GM21529 (cell line): Measurements from ENCODE around the gene PHETA1.
"Not testable (repeated sequence)": the region's sequence is repeated elsewhere in the genome, so short reads cannot be mapped to it uniquely, and the experiment has no call there.

Source experiments
- ATAC-seq: cut with Tn5 transposase; IDR thresholded peaks from one replicate; pipeline ENCODE4 v1.9.1; 2021; ENCODE audit not compliant: unreplicated experiment

The PHETA1 gene

DNA sequence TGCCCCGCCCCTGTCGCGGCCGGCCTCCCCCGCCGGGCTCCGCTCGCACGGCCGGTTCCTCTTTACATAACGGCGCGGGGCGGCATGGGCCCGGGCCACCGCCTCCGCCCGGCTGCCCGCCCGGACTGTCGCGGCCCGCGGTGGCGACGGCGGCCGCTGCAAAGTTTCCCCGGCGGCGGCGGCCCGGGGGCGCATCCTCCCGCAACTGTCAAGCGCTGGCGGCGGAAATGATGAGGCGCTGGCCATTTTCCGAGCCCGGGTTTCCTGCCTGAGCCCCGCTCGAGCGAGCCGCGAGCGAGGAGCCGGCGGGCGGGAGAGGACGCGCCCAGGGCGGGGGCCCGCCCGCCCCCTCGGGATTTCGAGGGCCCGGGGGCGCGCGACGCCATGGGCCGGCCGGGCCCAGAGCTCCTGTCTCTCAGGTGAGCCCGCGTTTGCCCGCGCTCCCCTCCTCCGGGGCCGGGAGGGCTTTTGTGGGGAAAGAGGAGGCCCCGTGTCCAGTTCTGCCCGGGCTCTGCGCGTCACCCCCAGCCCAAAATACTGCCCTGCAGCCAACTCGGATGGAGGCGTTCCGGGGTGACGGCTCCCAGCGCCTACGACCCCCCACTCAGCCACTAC lies 37.1 kb upstream of the PHETA1 start, which contains the start of gene SH2B3:
SH2B3 (plus strand) TSS at position 65 of the 615 bp plus-strand sequence. CDS start 12,223 bp downstream, outside the sequence.
- peak; percentile 2 for ATAC-seq

DNA sequence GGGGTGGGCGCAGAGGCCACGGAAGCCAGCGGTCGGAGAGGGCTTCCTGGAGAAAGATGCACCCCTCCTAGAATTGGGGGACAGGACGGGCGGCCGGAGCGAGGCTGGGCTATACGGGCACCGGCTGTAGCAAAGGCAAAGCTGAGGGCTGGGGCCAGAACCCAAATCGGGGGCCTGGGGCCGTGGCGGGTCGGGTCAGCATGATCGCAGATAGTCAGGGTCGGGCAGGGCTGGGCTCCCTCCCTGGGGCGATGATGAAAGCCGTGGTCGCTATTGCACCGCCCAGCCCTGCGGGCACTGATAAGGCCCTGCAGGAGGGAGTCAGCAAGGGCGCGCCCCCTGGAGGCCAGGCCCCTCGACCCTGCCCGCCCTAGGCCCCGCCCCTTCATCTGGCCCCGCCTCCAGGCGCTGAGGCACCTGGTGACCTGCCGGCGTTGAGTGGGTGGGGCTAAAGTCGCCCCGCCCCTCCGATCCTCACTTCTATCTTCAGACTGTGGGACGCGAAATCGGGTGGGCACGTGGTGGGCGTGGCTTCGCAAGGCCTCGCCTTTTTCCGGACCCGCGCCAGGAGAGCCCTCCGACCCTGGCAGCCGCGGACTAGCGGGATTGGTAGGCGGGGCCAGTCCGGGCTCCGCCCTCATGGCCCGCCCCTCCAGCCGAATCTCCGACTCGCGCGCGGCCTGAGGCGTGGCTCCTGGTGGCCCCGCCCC lies 36.4 kb upstream of the PHETA1 start:
- ATAC-seq: peak; percentile 49

DNA sequence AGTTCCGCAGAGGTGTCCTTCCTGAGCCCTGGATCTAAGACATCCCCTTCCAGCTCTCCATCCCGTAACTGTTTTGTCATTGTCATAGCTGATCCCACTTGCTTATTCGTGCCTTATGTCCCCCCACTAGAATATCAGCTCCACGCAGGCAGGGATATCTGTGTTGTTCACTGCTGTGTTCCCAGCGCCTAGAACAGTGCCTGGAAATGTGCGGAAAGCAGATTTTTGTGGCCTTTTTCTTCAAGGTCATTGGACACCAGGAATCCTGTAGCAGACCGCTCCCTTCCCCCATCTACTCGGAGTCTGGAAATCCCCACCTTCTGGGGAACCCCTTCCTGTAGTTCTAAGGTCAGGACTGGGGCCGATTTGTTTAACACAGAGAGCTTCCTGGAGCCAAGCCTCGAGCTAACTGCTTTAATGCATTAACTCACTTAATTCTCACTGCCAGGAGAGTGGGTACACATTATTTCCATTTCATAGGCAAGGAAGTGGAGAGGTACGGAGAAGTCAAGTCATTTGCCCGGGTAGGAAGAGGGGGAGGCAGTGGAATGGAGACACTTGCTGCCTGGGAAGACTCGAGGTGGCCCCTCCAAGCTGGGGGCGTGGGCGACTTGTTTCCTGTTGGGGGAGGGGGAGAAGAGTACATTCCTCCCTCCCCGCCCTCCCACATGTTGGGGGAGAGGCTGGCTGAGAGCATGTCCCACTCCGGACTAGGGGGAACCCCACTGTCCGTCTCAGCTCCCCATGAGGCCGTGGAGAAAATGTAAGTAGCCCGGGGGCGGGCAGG lies 35.7 kb upstream of the PHETA1 start:
- peak; percentile 12 for ATAC-seq

DNA sequence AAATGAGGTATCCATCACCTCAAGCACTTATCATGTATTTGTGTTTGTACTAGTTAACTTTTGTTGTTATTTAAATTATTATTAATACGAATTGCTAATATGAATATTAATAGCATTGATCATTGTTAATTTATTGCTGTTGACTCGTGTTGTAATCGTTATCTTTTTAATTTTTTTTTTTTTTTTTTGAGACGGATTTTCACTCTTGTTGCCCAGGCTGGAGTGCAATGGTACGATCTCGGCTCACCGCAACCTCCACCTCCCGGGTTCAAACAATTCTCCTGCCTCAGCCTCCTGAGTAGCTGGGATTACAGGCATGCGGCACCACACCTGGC lies 33.6 kb upstream of the PHETA1 start:
- ATAC-seq: not testable (repeated sequence)

DNA sequence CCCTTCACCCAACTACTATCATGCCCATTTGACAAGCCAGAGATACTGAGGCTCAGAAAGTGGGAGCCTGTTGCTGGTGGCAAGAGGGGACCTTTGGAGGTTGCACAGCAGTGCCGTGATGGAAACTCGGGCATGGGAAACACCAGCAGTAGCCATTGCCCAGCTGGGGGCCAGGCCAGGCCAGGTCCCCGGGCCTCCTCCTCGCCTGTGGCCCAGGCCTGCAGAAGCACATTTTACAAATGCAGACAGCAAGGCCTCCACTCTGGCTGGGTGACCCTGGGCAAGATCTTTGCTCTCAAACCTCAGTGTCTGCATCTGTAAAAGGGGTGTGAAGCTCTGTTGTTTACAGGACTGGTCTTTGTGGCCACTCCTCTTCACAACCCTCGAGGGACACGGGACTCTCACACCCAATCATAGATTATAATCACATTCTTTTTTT lies 32.3 kb upstream of the PHETA1 start:
- no peak for ATAC-seq

DNA sequence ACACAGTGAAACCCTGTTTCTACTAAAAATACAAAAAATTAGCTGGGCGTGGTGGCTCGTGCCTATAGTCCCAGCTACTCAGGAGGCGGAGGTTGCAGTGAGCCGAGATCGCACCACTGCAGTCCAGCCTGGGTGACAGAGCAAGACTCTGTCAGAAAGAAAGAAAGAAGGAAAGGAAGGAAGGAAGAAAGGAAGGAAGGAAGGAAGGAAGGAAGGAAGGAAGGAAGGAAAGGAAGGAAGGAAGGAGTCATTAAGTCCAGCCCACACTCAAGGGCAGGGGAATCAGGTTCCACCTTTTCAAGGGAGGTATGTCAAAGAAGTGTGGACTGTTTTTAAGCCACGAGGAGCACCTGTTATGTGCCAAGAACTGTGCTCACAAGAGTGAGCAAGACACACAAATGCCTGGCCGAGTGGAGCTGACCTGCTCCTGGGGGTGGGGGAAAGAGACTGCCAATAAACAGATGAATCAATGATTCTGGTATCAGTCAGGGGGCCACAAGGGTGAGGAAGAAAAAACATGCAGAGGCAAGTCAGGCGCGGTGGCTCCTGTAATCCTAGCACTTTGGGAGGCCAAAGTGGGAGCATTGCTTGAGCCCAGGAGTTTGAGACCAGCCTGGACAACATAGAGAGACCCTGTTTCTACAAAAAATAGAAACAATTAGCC lies 31.0 kb upstream of the PHETA1 start:
- ATAC-seq: not testable (repeated sequence)

DNA sequence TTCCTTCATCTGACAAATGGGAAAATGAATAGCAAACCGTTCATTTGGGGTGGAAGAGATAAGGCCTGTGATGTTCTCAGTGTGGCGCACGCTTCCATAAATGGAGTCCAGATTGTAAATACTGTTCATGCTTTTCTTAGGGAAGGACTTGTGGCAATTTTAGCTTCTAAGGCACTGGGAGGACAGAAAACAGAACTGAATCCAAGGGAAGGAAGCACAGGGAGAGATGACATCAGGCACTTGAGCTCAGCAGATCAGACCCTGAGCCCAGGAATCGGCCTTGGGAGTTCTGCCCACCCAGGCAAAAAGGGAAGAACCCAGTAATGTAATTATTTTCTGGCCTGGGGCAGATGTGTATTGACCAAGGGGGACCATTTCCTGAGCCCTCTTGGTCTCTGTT lies 29.6 kb upstream of the PHETA1 start:
- no peak for ATAC-seq

DNA sequence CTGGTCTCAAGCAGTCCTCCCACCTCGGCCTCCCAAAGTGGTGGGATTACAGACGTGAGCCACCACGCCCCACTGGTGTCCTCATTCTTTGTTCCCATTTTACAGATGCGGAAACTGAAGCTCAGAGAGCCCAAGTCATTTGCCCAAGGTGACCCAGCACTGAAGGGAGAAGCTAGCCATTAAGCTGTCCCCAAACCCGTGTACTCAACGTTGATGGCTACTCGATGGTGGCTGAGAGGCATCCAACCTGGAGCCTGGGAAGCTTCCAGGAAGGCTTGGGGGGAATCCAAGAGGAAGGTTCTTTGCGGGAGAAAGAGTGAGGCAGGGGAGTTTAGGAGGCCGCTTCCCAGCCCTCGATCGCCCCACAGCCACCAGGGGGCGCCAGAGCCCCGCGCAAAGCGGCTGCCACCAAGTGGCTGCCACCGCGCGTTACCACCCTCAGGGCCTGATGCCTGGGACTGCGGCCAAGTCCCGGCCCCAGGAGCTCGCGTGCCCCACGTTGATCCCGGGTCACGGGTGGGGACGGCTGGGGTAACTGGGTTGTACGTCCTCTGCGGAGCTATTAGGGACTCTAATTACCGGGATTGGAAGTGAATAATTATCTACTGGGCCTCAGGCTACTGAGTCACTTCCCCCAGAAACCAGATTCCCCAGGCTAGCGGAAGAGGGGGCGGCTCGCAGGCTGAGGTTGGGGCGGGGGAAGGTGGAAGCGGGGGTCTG lies 28.0 kb upstream of the PHETA1 start:
- peak; percentile 49 for ATAC-seq

DNA sequence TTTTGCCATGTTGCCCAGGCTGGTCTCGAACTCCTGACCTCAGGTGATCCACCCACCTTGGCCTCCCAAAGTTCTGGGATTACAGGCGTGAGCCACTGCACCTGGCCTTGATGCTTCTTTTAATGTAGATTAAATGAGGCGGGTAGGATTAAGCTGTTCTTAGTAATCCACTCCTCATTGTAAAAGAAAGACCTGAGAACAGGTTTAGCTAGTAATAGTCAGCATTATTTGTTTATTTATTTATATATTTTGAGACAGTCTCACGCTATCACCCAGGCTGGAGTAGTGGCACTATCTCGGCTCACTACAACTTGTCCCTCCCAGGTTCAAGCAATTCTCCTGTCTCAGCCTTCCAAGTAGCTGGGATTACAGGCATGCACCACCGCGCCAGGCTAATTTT lies 27.4 kb upstream of the PHETA1 start:
- not testable (repeated sequence) for ATAC-seq

DNA sequence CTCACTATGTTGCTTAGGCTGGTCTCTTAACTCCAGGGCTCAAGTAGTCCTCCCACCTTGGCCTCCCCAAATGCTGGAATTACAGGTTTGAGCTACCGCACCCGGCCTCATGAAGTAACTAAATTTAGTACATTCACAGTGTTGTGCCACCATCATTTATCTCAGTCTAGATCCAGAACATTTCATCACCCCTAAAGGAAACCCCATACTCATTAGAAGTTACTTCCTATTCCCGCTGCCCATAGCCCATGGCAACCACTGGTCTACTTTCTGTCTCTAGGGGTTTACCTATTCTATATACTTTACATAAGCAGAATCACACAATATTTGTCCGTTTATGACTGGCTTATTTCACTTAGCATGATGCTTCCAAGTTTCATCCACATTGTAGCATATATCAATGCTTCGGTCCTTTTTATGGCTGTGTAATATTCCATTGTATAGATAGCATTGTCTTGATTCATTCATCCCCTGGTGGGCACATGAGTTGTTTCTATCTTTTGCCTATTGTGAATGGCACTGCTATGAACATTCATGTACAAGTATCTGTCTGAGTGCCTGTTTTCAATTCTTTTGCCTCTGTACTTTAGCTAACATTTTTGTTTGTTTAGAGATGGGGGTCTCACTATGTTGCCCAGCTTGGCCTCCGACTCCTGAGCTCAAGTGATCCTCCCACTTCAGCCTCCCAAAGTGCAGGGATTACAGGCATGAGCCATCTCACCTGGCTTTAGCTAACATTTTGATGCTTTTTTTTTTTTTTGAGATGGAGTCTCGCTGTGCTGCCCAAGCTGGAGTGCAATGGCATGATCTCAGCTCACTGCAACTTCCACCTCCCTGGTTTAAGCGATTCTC lies 26.7 kb upstream of the PHETA1 start:
- no peak for ATAC-seq

DNA sequence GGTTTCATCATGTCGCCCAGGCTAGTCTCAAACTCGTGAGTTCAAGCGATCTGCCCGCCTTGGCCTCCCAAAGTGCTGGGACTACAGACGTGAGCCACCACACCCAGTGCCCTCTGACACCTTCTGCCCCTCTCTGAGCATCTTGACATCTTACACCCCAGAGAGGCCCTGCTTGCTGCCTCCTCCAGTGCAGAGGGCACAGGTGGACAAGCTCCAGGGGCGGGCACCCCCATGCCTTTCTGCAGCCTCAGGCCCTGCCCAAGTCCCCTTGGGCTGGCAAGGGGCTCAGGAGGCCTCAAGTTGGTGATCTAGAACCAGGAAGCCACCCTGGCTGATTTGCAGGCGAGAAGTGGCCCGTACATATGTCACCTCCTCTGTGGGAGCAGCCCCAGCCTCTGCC lies 25.6 kb upstream of the PHETA1 start:
- ATAC-seq: no peak

DNA sequence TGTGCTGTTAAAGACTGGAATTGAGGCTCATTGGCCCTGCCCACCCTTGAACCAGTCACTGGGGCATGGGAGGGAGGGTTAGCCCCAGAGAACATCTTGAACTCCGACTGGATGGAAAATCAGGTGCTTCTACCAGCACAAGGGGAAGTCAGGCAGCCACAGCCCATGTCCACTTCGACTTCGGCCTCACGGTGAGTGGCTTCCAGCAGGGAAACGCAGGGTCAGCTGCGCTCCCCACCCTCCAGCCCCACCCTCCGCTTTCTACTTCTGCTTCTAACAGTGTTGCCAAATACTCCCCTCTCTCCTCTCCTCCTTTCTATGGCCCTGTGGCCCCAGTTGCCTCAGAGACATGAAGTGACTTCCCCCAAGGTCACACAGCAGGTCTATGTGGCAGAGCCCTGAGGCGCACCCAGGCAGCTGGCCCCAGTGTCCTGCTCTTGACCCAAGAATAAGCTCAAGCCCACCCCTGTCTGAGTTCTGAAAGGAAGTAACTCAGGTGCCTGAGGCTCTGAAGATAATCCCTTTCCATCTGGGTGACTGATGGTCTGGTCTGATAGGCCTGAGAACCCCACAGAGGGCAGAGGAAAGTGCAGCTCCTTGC lies 24.9 kb upstream of the PHETA1 start:
- ATAC-seq: no peak

DNA sequence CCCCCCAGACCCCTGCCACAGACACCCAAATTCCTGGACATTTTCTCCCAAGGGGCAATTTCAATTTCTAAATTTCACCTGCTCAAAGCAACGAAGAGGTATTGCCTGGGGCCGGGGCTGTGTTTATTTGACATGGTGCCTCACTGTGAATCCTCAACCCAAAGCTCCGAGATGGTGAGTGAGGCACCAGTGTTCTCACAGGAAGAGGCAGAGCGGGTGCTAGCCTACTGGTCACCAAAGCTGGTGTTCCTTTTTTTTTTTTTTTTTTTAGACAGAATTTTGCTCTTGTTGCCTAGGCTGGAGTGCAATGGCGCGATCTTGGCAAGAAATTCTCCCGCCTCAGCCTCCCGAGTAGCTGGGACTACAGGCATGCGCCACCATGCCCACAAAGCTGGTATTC lies 22.0 kb upstream of the PHETA1 start:
- no peak for ATAC-seq

DNA sequence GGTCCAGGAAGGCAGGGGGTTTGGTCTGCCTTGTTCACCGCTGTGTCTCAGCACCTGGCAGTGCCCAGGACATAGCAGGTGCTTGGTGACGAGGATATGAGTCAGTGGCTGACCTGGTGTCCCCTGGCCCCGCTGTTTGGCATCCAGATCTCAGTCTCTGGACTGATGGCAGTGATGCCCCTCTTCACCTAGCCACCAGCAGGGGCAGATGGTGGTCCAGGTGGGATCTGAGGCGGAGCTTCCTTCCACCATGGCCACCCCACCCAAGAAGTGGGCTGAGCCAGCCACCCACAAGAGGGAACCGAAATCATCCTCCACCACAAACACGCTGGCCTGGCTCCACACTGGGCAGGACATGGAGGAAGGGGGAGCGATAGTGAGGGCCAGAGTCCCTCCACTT lies 20.7 kb upstream of the PHETA1 start:
- ATAC-seq: no peak

DNA sequence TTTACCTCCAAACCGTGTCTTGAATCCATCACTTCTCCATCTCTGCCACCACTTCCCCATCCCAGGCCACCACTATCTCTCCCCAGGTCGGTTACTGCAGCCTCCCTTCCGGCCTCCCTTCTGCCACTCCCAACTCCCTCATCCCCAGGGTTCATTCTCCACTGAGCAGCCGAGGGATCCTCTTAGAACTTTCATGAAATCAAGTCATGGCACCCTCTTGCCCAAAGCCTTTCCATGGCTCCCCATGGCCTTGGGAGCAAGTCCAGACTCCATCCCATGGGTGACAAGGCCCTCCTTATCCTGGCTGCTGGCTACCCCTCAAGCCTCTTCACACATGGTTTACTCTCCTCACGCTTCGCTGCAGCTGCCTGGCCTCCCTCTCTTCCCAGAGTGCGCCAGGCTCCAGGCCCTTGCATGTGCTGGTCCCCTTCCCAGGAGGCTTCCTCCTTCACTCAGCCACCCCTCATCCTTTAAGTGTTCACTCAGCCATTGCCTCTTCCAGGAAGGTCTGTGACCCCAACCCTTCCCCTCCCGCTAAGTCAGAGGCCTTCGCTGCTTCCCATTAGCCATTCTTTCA lies 18.9 kb upstream of the PHETA1 start:
- no peak for ATAC-seq

DNA sequence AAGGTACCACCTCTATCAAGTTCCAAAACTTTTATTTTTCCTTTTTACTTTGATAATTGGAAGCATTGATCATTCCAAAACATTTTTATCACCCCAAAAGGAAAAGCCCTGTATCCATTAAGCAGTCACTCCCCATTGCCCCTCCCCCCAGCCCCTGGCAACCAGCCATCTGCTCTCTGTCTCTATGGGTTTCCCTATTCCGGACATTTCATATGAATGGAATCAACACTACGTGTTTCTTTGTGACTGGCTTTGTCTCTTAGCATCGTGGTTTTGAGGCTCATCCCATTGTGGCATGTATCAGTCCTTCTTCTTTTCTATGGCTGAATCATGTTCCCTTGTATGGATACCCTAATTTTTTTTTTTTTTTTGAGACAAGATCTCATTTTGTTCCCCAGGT lies 18.0 kb upstream of the PHETA1 start:
- no peak for ATAC-seq

DNA sequence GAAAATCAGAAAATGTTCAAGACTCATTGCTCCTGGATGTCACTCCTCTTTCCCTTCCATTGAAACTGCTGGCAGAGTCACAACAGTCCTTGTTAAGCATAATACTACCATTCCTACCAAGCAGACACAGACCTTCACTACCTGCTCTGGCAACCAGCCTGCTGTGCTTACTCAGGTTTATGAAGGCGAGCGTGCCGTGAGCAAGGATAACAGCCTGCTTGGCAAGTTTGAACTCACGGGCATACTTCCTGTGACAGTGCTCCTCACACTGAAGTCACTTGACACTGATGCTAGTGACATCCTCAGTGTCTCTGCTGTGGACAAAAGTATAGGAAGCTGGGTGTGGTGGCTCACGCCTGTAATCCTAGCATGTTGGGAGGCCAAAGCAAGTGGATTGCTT lies 15.7 kb upstream of the PHETA1 start:
- ATAC-seq: no peak

DNA sequence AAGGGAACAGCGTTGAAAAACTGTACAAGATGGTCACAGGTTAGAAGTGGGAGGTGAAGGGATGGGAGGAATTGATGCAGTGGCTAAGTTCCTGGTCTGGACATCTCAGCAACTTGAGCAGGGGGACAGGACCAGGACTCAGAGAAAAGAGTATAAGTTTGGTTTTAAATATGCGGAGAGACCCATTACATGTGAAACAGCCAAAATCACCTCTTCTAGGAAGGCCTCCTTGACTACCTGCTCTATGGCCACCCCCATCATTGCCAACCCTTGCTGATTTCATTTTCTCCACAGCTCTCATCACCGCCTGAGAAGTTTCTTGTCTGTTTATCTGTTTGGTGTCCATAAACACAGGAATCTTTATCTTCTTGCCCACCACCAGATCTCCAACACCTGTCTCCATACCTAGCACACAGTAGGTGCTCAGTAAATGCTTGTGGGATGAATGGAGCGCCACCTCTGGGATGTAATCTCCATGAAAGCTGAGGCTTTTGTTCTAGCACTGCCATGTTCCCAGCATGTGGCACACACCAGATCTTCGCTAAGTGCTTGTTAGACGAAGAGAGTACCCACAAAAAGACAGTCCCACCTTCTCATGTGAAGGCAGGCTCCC lies 11.2 kb upstream of the PHETA1 start:
- ATAC-seq: no peak

DNA sequence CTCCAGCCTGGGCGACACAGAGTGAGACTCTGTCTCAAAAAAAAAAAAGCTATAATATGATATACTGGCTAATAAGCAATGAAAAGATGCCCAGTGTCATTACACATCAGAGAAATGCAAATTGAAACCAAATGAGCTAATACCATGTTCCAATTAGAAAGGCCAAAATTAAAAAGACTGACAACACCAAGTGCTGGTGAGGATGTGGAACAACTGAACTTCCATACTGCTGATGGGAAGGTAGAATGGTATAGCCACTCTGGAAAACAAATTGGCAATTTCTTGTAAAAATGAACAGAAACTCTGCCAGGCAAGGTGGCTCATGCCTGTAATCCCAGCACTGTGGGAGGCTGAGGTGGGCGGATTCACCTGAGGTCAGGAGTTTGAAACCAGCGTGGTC lies 8.5 kb upstream of the PHETA1 start:
- ATAC-seq: no peak
